Mesendoderm (in vitro differentiated cells): ENCODE results near the gene ZP3.
"Not testable (repeated sequence)": the region's sequence is repeated elsewhere in the genome, so short reads cannot be mapped to it uniquely, and the experiment has no call there.

ENCODE experiments used
- DNase-seq: peaks from one replicate; pipeline ENCODE4 v3.0.0; 2013
- H2AK5ac ChIP-seq: 2 replicates; pipeline ENCODE4 v1.6.1; 2013; ENCODE audit warnings: low read length, inconsistent platforms
- H2BK120ac ChIP-seq: 2 replicates; pipeline ENCODE4 v1.6.1; 2013; ENCODE audit warnings: low read depth, mild to moderate bottlenecking, low read length, moderate library complexity, mixed read lengths
- H2BK15ac ChIP-seq: replicated peaks from 2 replicates; pipeline ENCODE4 v1.6.1; 2013; ENCODE audit warnings: low read depth, mild to moderate bottlenecking, moderate library complexity
- H2BK5ac ChIP-seq: 2 replicates; pipeline ENCODE4 v1.6.1; 2013; ENCODE audit warnings: low read length, inconsistent platforms
- H3K18ac ChIP-seq: 2 replicates; pipeline ENCODE4 v1.6.1; 2013; ENCODE audit warnings: mild to moderate bottlenecking, low read length, mixed read lengths
- H3K23ac ChIP-seq: one replicate; pipeline ENCODE4 v1.6.1; 2013; ENCODE audit warnings: low read length
- H3K27ac ChIP-seq: 2 replicates; pipeline ENCODE4 v1.5.1; 2013; ENCODE audit warnings: low read depth, mild to moderate bottlenecking, inconsistent platforms, low read length, moderate library complexity
- H3K27me3 ChIP-seq: 2 replicates; pipeline ENCODE4 v1.6.1; 2013; ENCODE audit warnings: low read length, control low read depth, mild to moderate bottlenecking, inconsistent platforms; ENCODE audit not compliant: insufficient read depth, poor library complexity
- H3K36me3 ChIP-seq: 2 replicates; pipeline ENCODE4 v1.6.1; 2013; ENCODE audit warnings: low read length, inconsistent platforms; ENCODE audit not compliant: control insufficient read depth, insufficient read depth
- H3K4ac ChIP-seq: one replicate; pipeline ENCODE4 v1.6.1; 2013; ENCODE audit warnings: low read depth, mild to moderate bottlenecking, low read length, moderate library complexity
- H3K4me1 ChIP-seq: 2 replicates; pipeline ENCODE4 v1.6.1; 2013; ENCODE audit warnings: low read depth, low read length, inconsistent platforms; ENCODE audit not compliant: control insufficient read depth
- H3K4me2 ChIP-seq: 2 replicates; pipeline ENCODE4 v1.6.1; 2013; ENCODE audit warnings: low read length
- H3K4me3 ChIP-seq: 2 replicates; pipeline ENCODE4 v1.5.1; 2013; ENCODE audit warnings: mild to moderate bottlenecking, low read length
- H3K56ac ChIP-seq: one replicate; pipeline ENCODE4 v1.6.1; 2013; ENCODE audit warnings: low read length
- H3K79me1 ChIP-seq: 2 replicates; pipeline ENCODE4 v1.6.1; 2013; ENCODE audit warnings: low read length, inconsistent platforms
- H3K79me2 ChIP-seq: 2 replicates; pipeline ENCODE4 v1.6.1; 2013; ENCODE audit warnings: mild to moderate bottlenecking, low read length; ENCODE audit not compliant: control insufficient read depth, insufficient read depth
- H3K9ac ChIP-seq: 2 replicates; pipeline ENCODE4 v1.6.1; 2013; ENCODE audit warnings: low read length, inconsistent platforms
- H4K5ac ChIP-seq: one replicate; pipeline ENCODE4 v1.6.1; 2013; ENCODE audit warnings: low read length
- H4K8ac ChIP-seq: one replicate; pipeline ENCODE4 v1.6.1; 2013; ENCODE audit warnings: low read depth, mild to moderate bottlenecking, control low read depth, low read length, moderate library complexity
- WGBS: extraction: QIAGEN DNeasy Blood & Tissue Kit; methylation state at CpG from one replicate; pipeline ENCODE4 v1.1.7; 2013; ENCODE audit warnings: low lambda C conversion rate, missing lambda C conversion rate; ENCODE audit not compliant: insufficient coverage; ENCODE audit errors: extremely low coverage; 5-methylcytosine and 5-hydroxymethylcytosine counted together

Gene ZP3

DNA sequence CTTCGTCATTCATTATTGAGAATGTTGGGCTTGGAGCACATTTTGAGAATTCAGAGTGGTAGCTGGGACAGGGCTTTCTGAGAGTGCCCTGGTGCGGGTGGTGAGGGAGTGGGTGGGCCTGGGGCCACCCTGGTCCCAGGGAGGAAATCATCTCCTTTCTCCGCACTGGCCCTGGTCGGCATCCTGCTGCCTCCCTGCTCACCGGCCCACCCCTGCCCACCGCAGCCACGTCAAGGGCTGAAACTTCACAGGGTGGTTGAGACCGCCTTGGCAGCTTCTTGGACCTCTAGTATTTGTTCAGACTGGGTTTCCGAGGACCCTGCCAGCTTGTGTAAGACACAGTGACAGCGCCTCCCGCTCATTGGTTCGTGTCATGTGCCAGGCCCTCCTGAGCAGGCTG, 59.7 kb downstream of the ZP3 start:
- not testable (repeated sequence) for DNase-seq, H2AK5ac ChIP-seq, H3K79me1 ChIP-seq, H3K18ac ChIP-seq, H3K27ac ChIP-seq, H2BK15ac ChIP-seq, H4K5ac ChIP-seq, H2BK120ac ChIP-seq, H3K4me1 ChIP-seq, H3K4ac ChIP-seq, H4K8ac ChIP-seq, H3K79me2 ChIP-seq, H3K4me2 ChIP-seq, H3K9ac ChIP-seq, H3K56ac ChIP-seq, H3K36me3 ChIP-seq, H2BK5ac ChIP-seq, H3K27me3 ChIP-seq, H3K4me3 ChIP-seq, H3K23ac ChIP-seq
- no CpG with 5 or more reads among the region's 12 CpGs for WGBS

DNA sequence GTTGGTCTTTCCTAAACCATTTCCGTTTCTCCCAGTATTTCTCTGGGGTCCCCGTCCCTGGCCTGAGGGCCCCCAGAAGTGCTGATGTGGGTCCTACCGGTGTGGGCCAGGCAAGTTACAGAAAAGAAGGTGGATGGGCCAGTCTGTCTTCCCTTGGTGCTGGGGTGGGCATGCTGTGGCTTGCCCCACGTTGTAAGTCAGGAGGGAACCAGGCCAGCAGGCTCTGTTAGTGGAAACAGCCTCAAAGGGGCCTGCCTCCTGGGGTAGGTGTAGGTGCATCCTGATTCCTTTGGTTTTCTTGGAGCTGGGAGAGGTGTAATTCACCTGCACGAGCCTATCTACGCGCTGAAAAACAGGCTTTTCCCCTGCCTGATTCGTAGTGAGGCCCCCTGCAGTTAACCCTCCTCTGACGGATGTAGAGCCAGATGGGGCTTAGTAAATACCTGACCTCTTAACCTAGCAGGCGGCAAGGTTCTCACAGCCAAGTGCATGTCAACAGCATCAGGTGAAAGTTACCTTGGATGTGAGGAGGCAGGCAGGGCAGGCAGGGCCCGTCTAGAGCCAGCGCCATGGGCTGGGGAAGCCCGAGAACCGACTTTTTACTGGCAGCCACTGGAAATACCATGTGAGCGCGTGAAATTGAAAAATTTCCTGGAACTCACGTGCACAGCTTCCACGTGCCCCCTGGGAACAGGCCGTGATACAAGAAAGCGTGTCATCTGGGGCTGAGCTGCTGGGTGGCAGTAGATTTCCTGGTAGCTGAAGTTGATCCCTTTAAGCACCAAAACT, 61.3 kb downstream of the ZP3 start:
- H4K5ac ChIP-seq, H3K4me1 ChIP-seq, H3K79me1 ChIP-seq, H3K4ac ChIP-seq, H3K4me2 ChIP-seq, H3K27me3 ChIP-seq, H2AK5ac ChIP-seq, H3K56ac ChIP-seq, H2BK120ac ChIP-seq, H2BK15ac ChIP-seq, H3K79me2 ChIP-seq, H3K9ac ChIP-seq, H3K4me3 ChIP-seq, H3K23ac ChIP-seq, H3K18ac ChIP-seq, H4K8ac ChIP-seq, H2BK5ac ChIP-seq, H3K36me3 ChIP-seq, H3K27ac ChIP-seq, DNase-seq: not testable (repeated sequence)
- no CpG with 5 or more reads among the region's 20 CpGs for WGBS

GRCh38 chr7:76486618-76487017, 61.9 kb downstream of the ZP3 start:
- H3K56ac ChIP-seq, H3K4ac ChIP-seq, H4K5ac ChIP-seq, H3K4me2 ChIP-seq, H2BK120ac ChIP-seq, H3K23ac ChIP-seq, H3K18ac ChIP-seq, H2AK5ac ChIP-seq, H2BK15ac ChIP-seq, H2BK5ac ChIP-seq, DNase-seq, H3K9ac ChIP-seq, H3K4me3 ChIP-seq, H3K4me1 ChIP-seq, H3K27ac ChIP-seq, H3K79me2 ChIP-seq, H3K36me3 ChIP-seq, H4K8ac ChIP-seq, H3K79me1 ChIP-seq, H3K27me3 ChIP-seq: not testable (repeated sequence)
- WGBS: no CpG with 5 or more reads among the region's 5 CpGs

DNA sequence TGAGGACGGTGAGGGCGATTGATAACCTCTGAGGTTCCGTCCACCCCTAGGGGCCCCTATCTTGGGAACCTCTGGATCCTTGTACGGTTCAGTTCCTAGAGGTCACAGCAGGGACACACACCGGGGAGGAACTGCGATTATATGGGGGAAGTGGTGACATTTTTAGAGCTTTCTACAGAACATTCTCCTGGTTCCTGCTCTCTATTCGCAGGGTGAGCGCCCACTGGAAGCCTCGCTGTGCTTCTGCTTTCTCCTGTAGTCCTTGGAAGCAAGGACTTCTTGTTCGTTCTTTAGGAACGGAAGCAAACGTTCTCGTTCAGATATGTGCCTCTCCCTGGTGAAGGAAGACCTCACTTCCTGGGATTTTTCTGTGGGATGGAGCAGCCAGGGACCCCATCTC, 63.2 kb downstream of the ZP3 start:
- not testable (repeated sequence) for H3K23ac ChIP-seq, H3K36me3 ChIP-seq, H3K4me3 ChIP-seq, H3K4me1 ChIP-seq, H3K27me3 ChIP-seq, H3K56ac ChIP-seq, H2AK5ac ChIP-seq, H2BK15ac ChIP-seq, H3K4me2 ChIP-seq, H3K79me1 ChIP-seq, H3K18ac ChIP-seq, H4K8ac ChIP-seq, H3K9ac ChIP-seq, H2BK5ac ChIP-seq, H4K5ac ChIP-seq, H3K79me2 ChIP-seq, DNase-seq, H3K27ac ChIP-seq, H3K4ac ChIP-seq, H2BK120ac ChIP-seq
- no CpG with 5 or more reads among the region's 13 CpGs for WGBS
